Neural progenitor cell (in vitro differentiated cells): ENCODE data around the gene UBR4.

Experiments used
- EZH2 ChIP-seq: fragments of 200-600 bp; sonication (generic); IDR thresholded peaks from 2 replicates; pipeline ENCODE4 v1.6.1; 2017; ENCODE audit warnings: antibody characterized with exemption, mild to moderate bottlenecking, moderate library complexity
- TF ChIP-seq, protein P1 (sequence below): fragments of 200-600 bp; sonication (generic); IDR thresholded peaks from 2 replicates; pipeline ENCODE4 v1.5.1; 2017; ENCODE audit warnings: antibody characterized with exemption, mild to moderate bottlenecking

GRCh38 chr1:19204446-19205266, 5.4 kb downstream of the UBR4 start:
- TF ChIP-seq, protein P1, sequence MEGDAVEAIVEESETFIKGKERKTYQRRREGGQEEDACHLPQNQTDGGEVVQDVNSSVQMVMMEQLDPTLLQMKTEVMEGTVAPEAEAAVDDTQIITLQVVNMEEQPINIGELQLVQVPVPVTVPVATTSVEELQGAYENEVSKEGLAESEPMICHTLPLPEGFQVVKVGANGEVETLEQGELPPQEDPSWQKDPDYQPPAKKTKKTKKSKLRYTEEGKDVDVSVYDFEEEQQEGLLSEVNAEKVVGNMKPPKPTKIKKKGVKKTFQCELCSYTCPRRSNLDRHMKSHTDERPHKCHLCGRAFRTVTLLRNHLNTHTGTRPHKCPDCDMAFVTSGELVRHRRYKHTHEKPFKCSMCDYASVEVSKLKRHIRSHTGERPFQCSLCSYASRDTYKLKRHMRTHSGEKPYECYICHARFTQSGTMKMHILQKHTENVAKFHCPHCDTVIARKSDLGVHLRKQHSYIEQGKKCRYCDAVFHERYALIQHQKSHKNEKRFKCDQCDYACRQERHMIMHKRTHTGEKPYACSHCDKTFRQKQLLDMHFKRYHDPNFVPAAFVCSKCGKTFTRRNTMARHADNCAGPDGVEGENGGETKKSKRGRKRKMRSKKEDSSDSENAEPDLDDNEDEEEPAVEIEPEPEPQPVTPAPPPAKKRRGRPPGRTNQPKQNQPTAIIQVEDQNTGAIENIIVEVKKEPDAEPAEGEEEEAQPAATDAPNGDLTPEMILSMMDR, result no peak
- TF ChIP-seq EZH2, result no peak
